HCT116 (cell line): Measurements from ENCODE around the gene KCNMB2. TPM values are rescaled to one million over a fixed set of nuclear protein-coding genes. Genes with fewer than 3 reads are reported as not detected.

Source experiments
- ATAC-seq: fragments of 200-7000 bp; cut with Tn5 transposase; 2 replicates; pipeline ENCODE4 v1.9.1; 2020; ENCODE audit warnings: mild to moderate bottlenecking, moderate library complexity
- BruUV-seq: library from RNA; stranded (reverse); fragments of 400-500 nt; replicated peaks from 2 replicates; lab custom pipeline; 2021; lab: Mats Ljungman, UMichigan
- CTCF ChIA-PET: fragments of 300-600 bp; sonication (Branson Sonifier 250); formaldehyde crosslinking; loops from one replicate; lab custom pipeline; 2021; ENCODE audit warnings: antibody characterized with exemption; lab: Charles Lee
- POLR2A ChIA-PET: fragments of 300-600, 350-600 bp; sonication (Branson Sonifier 250); formaldehyde crosslinking; loops from one replicate; lab custom pipeline; 2021; ENCODE audit warnings: antibody characterized with exemption; lab: Charles Lee
- RAD21 ChIA-PET, 2 experiments: fragments of 300-600 bp; sonication (Branson Sonifier 250); formaldehyde crosslinking; loops; one replicate each; lab custom pipeline; 2023; ENCODE audit warnings: low total read pairs in 2 of 2; ENCODE audit not compliant: uncharacterized antibody in 2 of 2, unreplicated experiment in 2 of 2, low non-redundant PET in 1 of 2; lab: Charles Lee
- DNase-seq: peaks from one replicate; pipeline ENCODE4 v3.0.0-alpha.2; 2010; ENCODE audit warnings: low read depth, low spot score
- H2AFZ ChIP-seq: fragments of 200-600 bp; shearing (Covaris generic), sonication (generic); 2 replicates; pipeline ENCODE4 v1.6.1; 2017; ENCODE audit warnings: low read depth, mixed run types, mixed read lengths, antibody characterized with exemption, low read length; ENCODE audit not compliant: poor library complexity, severe bottlenecking
- H3K27ac ChIP-seq: 2 replicates; pipeline ENCODE4 v1.5.1; 2012; ENCODE audit warnings: low read depth, low read length
- H3K27me3 ChIP-seq: fragments of 200-600 bp; sonication (generic); 2 replicates; pipeline ENCODE4 v1.6.1; 2016; ENCODE audit warnings: mixed run types, low read length, mixed read lengths; ENCODE audit not compliant: insufficient read depth
- H3K36me3 ChIP-seq, 2 experiments: fragments of 200-500 bp in 1 of 2; fragments of 200-600 bp in 1 of 2; sonication (Bioruptor generic) in 1 of 2; sonication (generic) in 1 of 2; 2 replicates each; pipeline versions ENCODE4 v1.5.1 to v1.6.1; 2014 to 2016; ENCODE audit warnings: low read length in 2 of 2, inconsistent platforms in 1 of 2, mixed read lengths in 1 of 2, mixed run types in 1 of 2; ENCODE audit not compliant: insufficient read depth in 2 of 2, control insufficient read depth in 1 of 2
- H3K4me1 ChIP-seq, 2 experiments: fragments of 200-600 bp in 1 of 2; sonication (generic) in 1 of 2; 2 replicates each; pipeline versions ENCODE4 v1.5.1 to v1.6.1; 2012 to 2017; ENCODE audit warnings: low read length in 2 of 2, inconsistent platforms in 1 of 2, mild to moderate bottlenecking in 1 of 2, mixed read lengths in 1 of 2, mixed run types in 1 of 2, moderate library complexity in 1 of 2; ENCODE audit not compliant: insufficient read depth in 2 of 2, control insufficient read depth in 1 of 2
- H3K4me2 ChIP-seq: fragments of 200-600 bp; sonication (generic); 2 replicates; pipeline ENCODE4 v1.6.1; 2017; ENCODE audit warnings: mixed run types, low read length, mixed read lengths
- H3K4me3 ChIP-seq, 2 experiments: fragments of 200-600 bp in 1 of 2; sonication (generic) in 1 of 2; replicated peaks in 1 of 2; 2 replicates each; pipeline ENCODE4 v1.5.1; 2011 to 2016; ENCODE audit warnings: low read length in 2 of 2, control low read depth in 1 of 2, low read depth in 1 of 2, mild to moderate bottlenecking in 1 of 2, mixed read lengths in 1 of 2, mixed run types in 1 of 2
- H3K79me2 ChIP-seq: fragments of 200-600 bp; sonication (generic); 2 replicates; pipeline ENCODE4 v1.6.1; 2017; ENCODE audit warnings: mild to moderate bottlenecking, mixed run types, low read length, moderate library complexity, mixed read lengths; ENCODE audit not compliant: insufficient read depth
- H3K9ac ChIP-seq: fragments of 200-600 bp; sonication (generic); 2 replicates; pipeline ENCODE4 v1.6.1; 2016; ENCODE audit warnings: low read length, mixed read lengths
- H3K9me2 ChIP-seq: fragments of 200-600 bp; sonication (generic), shearing (Covaris generic); 2 replicates; pipeline ENCODE4 v1.6.1; 2017; ENCODE audit warnings: mixed run types, mild to moderate bottlenecking, moderate library complexity; ENCODE audit not compliant: insufficient read depth
- H3K9me3 ChIP-seq, 2 experiments: fragments of 200-500 bp in 1 of 2; fragments of 200-600 bp in 1 of 2; sonication (Bioruptor generic) in 1 of 2; sonication (generic) in 1 of 2; 2 replicates each; pipeline ENCODE4 v1.6.1; 2014 to 2017; ENCODE audit warnings: low read length in 2 of 2, mixed read lengths in 2 of 2, inconsistent platforms in 1 of 2, low read depth in 1 of 2, mild to moderate bottlenecking in 1 of 2, mixed run types in 1 of 2, moderate library complexity in 1 of 2; ENCODE audit not compliant: control insufficient read depth in 1 of 2, insufficient read depth in 1 of 2
- H4K20me1 ChIP-seq: fragments of 200-600 bp; sonication (generic), shearing (Covaris generic); 2 replicates; pipeline ENCODE4 v1.6.1; 2017; ENCODE audit warnings: mixed run types, mild to moderate bottlenecking, moderate library complexity; ENCODE audit not compliant: insufficient read depth
- CEBPB ChIP-seq: IDR thresholded peaks from 2 replicates; pipeline ENCODE4 v1.6.1; 2012; ENCODE audit warnings: low read depth
- EZH2phosphoT487 ChIP-seq: fragments of 200-600 bp; IDR thresholded peaks from 2 replicates; pipeline ENCODE4 v1.6.1; 2018; ENCODE audit warnings: antibody characterized with exemption, borderline replicate concordance
- FOSL1 ChIP-seq: IDR thresholded peaks from 2 replicates; pipeline ENCODE4 v1.6.1; 2012; ENCODE audit warnings: low read depth
- JUND ChIP-seq: IDR thresholded peaks from 2 replicates; pipeline ENCODE4 v1.6.1; 2012
- POLR2AphosphoS5 ChIP-seq: IDR thresholded peaks from 2 replicates; pipeline ENCODE4 v1.6.1; 2011; ENCODE audit warnings: mild to moderate bottlenecking, low read depth, low read length, moderate library complexity
- SIN3A ChIP-seq: IDR thresholded peaks from 2 replicates; pipeline ENCODE4 v1.6.1; 2012; ENCODE audit warnings: low read depth
- SP1 ChIP-seq: IDR thresholded peaks from 2 replicates; pipeline ENCODE4 v1.6.1; 2012; ENCODE audit warnings: low read depth
- SRF ChIP-seq: IDR thresholded peaks from 2 replicates; pipeline ENCODE4 v1.6.1; 2012; ENCODE audit warnings: low read depth
- intact Hi-C: fragments of 100-400 bp; cut with micrococcal nuclease; formaldehyde crosslinking; loops from 2 replicates; pipeline ENCODE4 v1.10.0; 2022
- total RNA-seq: library from RNA; stranded (reverse); gene quantifications from one replicate; pipeline ENCODE4 v1.2.1, GENCODE V29; 2021; ENCODE audit not compliant: unreplicated experiment
- TF ChIP-seq, protein P1 (sequence below): IDR thresholded peaks from 2 replicates; pipeline ENCODE4 v1.6.1; 2012
- TF ChIP-seq, protein P2 (sequence below): IDR thresholded peaks from 2 replicates; pipeline ENCODE4 v1.6.1; 2011; ENCODE audit warnings: mild to moderate bottlenecking, low read length, moderate library complexity; ENCODE audit not compliant: insufficient replicate concordance; ENCODE audit errors: extremely low read depth

The KCNMB2 gene
- total RNA-seq, 1 experiment from 2014 or later = not detected

DNA sequence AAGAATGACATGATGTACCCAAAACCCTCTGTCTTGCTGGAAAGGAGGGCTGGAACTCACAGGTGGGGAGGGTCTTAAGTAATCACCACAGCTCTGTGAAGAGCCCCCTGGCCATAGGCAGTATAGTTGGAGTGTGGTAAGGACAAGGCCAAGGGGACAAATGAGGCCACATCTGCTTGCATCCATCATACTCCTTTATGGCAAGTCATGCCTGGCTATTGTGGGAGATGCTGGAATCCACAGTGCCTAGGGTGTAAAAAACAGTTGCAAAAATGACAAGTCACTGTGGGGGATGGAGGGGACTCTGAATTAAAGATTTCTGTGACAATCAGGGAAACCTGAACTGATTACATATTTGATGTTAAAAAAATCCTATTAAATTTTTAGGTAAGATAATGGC, 258.5 kb downstream of the KCNMB2 start:
- POLR2A ChIA-PET = no interaction called here
- Histone ChIP-seq H3K4me3 (no peak overlapping the region), H3K79me2 (no peaks in the 10 kb centered on the region), H3K27ac (no peak overlapping the region), H2AFZ (no peak overlapping the region), H3K9me2 (no peaks in the 10 kb centered on the region), H3K36me3 (no peaks in the 10 kb centered on the region), H3K9me3 (no peaks in the 10 kb centered on the region), H3K4me2 (no peak overlapping the region), H3K27me3 (no peaks in the 10 kb centered on the region), H3K4me1 (no peaks in the 10 kb centered on the region), H4K20me1 (no peaks in the 10 kb centered on the region), H3K9ac (no peak overlapping the region)
- CTCF ChIA-PET = no interaction called here
- intact Hi-C loops = no loop called here
- DNase-seq = no peak
- no peak for TF ChIP-seq JUND
- TF ChIP-seq EZH2phosphoT487 = no peak
- no peak for TF ChIP-seq SP1
- TF ChIP-seq FOSL1 = no peak
- no peak for ATAC-seq
- RAD21 ChIA-PET = no interaction called here
- no TSS peak for BruUV-seq

DNA sequence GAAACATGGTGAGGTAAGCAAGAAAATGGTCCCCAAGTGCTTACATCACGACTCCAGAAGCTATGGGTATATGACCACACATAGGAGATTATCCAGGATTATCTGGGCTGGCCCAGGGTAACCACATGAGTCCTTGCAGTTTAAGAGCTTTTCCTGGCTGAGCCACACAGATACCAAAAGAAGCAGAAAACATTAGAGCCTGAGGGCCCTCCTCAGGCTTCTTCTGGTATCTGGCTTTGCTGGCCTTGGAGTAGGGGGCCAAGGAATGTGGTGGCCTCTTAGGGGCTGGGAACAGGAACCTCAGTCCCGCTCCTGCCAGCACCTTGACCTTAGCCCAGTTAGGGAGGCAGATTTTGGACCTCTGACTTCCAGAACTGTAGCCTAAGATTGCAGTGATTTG, 259.1 kb downstream of the KCNMB2 start:
- intact Hi-C loops = no loop called here
- no peak overlapping the region for H2AFZ ChIP-seq
- no peaks in the 10 kb centered on the region for H3K79me2 ChIP-seq
- RAD21 ChIA-PET = no interaction called here
- no peak overlapping the region for H3K4me2 ChIP-seq
- no peaks in the 10 kb centered on the region for H3K4me1 ChIP-seq
- H3K36me3 ChIP-seq = no peaks in the 10 kb centered on the region
- H3K4me3 ChIP-seq = no peak overlapping the region
- TF ChIP-seq SIN3A (no peak), SRF (no peak), POLR2AphosphoS5 (no peak), CEBPB (no peak)
- TF ChIP-seq, protein P1, sequence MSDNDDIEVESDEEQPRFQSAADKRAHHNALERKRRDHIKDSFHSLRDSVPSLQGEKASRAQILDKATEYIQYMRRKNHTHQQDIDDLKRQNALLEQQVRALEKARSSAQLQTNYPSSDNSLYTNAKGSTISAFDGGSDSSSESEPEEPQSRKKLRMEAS = no peak
- TF ChIP-seq, protein P2, sequence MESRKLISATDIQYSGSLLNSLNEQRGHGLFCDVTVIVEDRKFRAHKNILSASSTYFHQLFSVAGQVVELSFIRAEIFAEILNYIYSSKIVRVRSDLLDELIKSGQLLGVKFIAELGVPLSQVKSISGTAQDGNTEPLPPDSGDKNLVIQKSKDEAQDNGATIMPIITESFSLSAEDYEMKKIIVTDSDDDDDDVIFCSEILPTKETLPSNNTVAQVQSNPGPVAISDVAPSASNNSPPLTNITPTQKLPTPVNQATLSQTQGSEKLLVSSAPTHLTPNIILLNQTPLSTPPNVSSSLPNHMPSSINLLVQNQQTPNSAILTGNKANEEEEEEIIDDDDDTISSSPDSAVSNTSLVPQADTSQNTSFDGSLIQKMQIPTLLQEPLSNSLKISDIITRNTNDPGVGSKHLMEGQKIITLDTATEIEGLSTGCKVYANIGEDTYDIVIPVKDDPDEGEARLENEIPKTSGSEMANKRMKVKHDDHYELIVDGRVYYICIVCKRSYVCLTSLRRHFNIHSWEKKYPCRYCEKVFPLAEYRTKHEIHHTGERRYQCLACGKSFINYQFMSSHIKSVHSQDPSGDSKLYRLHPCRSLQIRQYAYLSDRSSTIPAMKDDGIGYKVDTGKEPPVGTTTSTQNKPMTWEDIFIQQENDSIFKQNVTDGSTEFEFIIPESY = no peak
- TF ChIP-seq, all 23 proteins: peak for 0
- no peaks in the 10 kb centered on the region for H3K27me3 ChIP-seq
- ChIA-PET POLR2A (no interaction called here), CTCF (no interaction called here)
- H3K9me2 ChIP-seq = no peaks in the 10 kb centered on the region
- no peak for ATAC-seq
- no peaks in the 10 kb centered on the region for H4K20me1 ChIP-seq
- DNase-seq = no peak
- H3K9ac ChIP-seq = no peak overlapping the region
- H3K27ac ChIP-seq = no peak overlapping the region
- BruUV-seq = no TSS peak
- H3K9me3 ChIP-seq = no peaks in the 10 kb centered on the region
